ENCODE data around the gene PIGU.

The PIGU gene

GRCh38 chr20:34549291-34549928 lies 127.5 kb downstream of the PIGU start:
- peak; percentile 31 for DNase-seq

GRCh38 chr20:34547844-34548613 lies 128.9 kb downstream of the PIGU start:
- peak; percentile 0 for DNase-seq

- peak; percentile 0 for DNase-seq
These were observed 130.1 kb downstream of the PIGU start for GRCh38 chr20:34546751-34547181.

- DNase-seq = peak; percentile 1
These were observed 132.6 kb downstream of the PIGU start for GRCh38 chr20:34544109-34544796.

GRCh38 chr20:34543463-34544056 lies 133.3 kb downstream of the PIGU start:
- peak; percentile 0 for DNase-seq

- DNase-seq = no peak
These were observed 134.5 kb downstream of the PIGU start for GRCh38 chr20:34542439-34542838.

GRCh38 chr20:34541917-34542316 lies 135.0 kb downstream of the PIGU start:
- no peak for DNase-seq

GRCh38 chr20:34541264-34541901 lies 135.5 kb downstream of the PIGU start:
- peak; percentile 1 for DNase-seq

GRCh38 chr20:34540596-34541263 lies 136.2 kb downstream of the PIGU start:
- no peak for DNase-seq

- peak; percentile 0 for DNase-seq
These were observed 137.1 kb downstream of the PIGU start for GRCh38 chr20:34539756-34540155.

GRCh38 chr20:34538671-34539123 lies 138.2 kb downstream of the PIGU start:
- DNase-seq = peak; percentile 32

GRCh38 chr20:34537651-34538050 lies 139.2 kb downstream of the PIGU start:
- DNase-seq = peak; percentile 1

GRCh38 chr20:34536798-34537394 lies 140.0 kb downstream of the PIGU start:
- DNase-seq = peak; percentile 1

- DNase-seq = no peak
These were observed 141.0 kb downstream of the PIGU start for GRCh38 chr20:34535857-34536256.

GRCh38 chr20:34535301-34535840 lies 141.5 kb downstream of the PIGU start:
- DNase-seq = no peak

- DNase-seq = no peak
These were observed 142.3 kb downstream of the PIGU start for GRCh38 chr20:34534391-34535165.

- DNase-seq = no peak
These were observed 144.1 kb downstream of the PIGU start for GRCh38 chr20:34532756-34533155.

- DNase-seq = no peak
These were observed 144.6 kb downstream of the PIGU start for GRCh38 chr20:34532320-34532719.

GRCh38 chr20:34531608-34532265 lies 145.2 kb downstream of the PIGU start:
- DNase-seq = no peak

- no peak for DNase-seq
These were observed 146.6 kb downstream of the PIGU start for GRCh38 chr20:34530342-34530741.

All from NCI-H226 (cell line).